ENCODE results near the gene CC2D1B.

Gene CC2D1B

GRCh38 chr1:52306227-52307006, 59.6 kb downstream of the CC2D1B start:
- Mint-ChIP-seq H3K36me3 (ENCODE audit: low read depth) (no peaks in the 10 kb centered on the region), H3K9me3 (no peaks in the 10 kb centered on the region), H3K4me1 (ENCODE audit: low read depth) (no peaks in the 10 kb centered on the region), H3K27ac (no peak overlapping the region), H3K4me3 (no peak overlapping the region), H3K27me3 (peaks cover 2% of the 10 kb centered on the region)
- intact Hi-C loops (cut with micrococcal nuclease): no loop called here

- no peak overlapping the region for H3K27ac Mint-ChIP-seq
- H3K36me3 Mint-ChIP-seq (ENCODE audit: low read depth): no peaks in the 10 kb centered on the region
- peaks cover 2% of the 10 kb centered on the region for H3K27me3 Mint-ChIP-seq
- H3K4me3 Mint-ChIP-seq: no peak overlapping the region
- H3K4me1 Mint-ChIP-seq (ENCODE audit: low read depth): no peaks in the 10 kb centered on the region
- H3K9me3 Mint-ChIP-seq: no peaks in the 10 kb centered on the region
- intact Hi-C loops (cut with micrococcal nuclease): no loop called here
Observed at GRCh38 chr1:52305417-52306226, 60.4 kb downstream of the CC2D1B start.
